K562 (cell line): ENCODE results near the gene NOX5. TPM values are rescaled to one million over a fixed set of nuclear protein-coding genes. Genes with fewer than 3 reads are reported as not detected.

ENCODE experiments used
- ATAC-seq: fragments of 200-7000 bp; cut with Tn5 transposase; 3 replicates; pipeline ENCODE4 v1.9.1; 2020; ENCODE audit warnings: moderate library complexity
- BruUV-seq: library from RNA; stranded (reverse); fragments of 400-500 nt; replicated peaks from 2 replicates; lab custom pipeline; 2021; lab: Mats Ljungman, UMichigan
- CTCF ChIA-PET: fragments of 300-600 bp; formaldehyde crosslinking; extraction: SDS; loops from one replicate; lab custom pipeline; 2021; ENCODE audit warnings: low intra/inter-chr PET ratio; lab: Yijun Ruan, JAX
- POLR2A ChIA-PET: fragments of 300-600, 350-650 bp; sonication (Branson Sonifier 250); formaldehyde crosslinking; extraction: SDS; loops from one replicate; lab custom pipeline; 2021; ENCODE audit warnings: antibody characterized with exemption, inconsistent platforms; lab: Yijun Ruan, JAX
- DNase-seq, 4 experiments: peaks; one replicate each; pipeline versions ENCODE4 v3.0.0 to v3.0.0-alpha.2; 2011 to 2018; ENCODE audit warnings: low spot score in 3 of 4, mixed read lengths in 3 of 4; ENCODE audit errors: extremely low read depth in 1 of 4
- FAIRE-seq: peaks from 2 replicates; lab custom pipeline; 2011; peaks lifted over from hg19 to GRCh38; lab: Jason Lieb, UNC
- H2AFZ ChIP-seq: 2 replicates; pipeline ENCODE4 v1.6.0; 2011; ENCODE audit warnings: low read depth, low read length, control low read depth, inconsistent platforms
- H3K27ac ChIP-seq: fragments of 200-600 bp; 3 replicates; pipeline ENCODE4 v1.8.0; 2011; ENCODE audit warnings: low read depth, mild to moderate bottlenecking, control low read depth, inconsistent platforms, low read length, moderate library complexity, mixed read lengths; ENCODE audit errors: extremely low read depth
- H3K27me3 ChIP-seq, 2 experiments: fragments of 300-600 bp in 1 of 2; 2 replicates in 1 of 2; 3 replicates in 1 of 2; pipeline versions ENCODE4 v1.6.0 to v1.8.0; 2011; ENCODE audit warnings: inconsistent platforms in 2 of 2, low read length in 2 of 2, mild to moderate bottlenecking in 1 of 2, mixed read lengths in 1 of 2, moderate library complexity in 1 of 2; ENCODE audit not compliant: control insufficient read depth in 2 of 2, insufficient read depth in 2 of 2
- H3K36me3 ChIP-seq: fragments of 300-600 bp; 3 replicates; pipeline ENCODE4 v1.8.0; 2011; ENCODE audit warnings: mild to moderate bottlenecking, low read length, inconsistent platforms; ENCODE audit not compliant: control insufficient read depth, insufficient read depth
- H3K4me1 ChIP-seq, 2 experiments: fragments of 200-600 bp in 1 of 2; replicated peaks in 1 of 2; 2 replicates in 1 of 2; 3 replicates in 1 of 2; pipeline versions ENCODE4 v1.5.1 to v1.8.0; 2011; ENCODE audit warnings: inconsistent platforms in 2 of 2, low read length in 2 of 2, mild to moderate bottlenecking in 1 of 2, mixed read lengths in 1 of 2, moderate library complexity in 1 of 2; ENCODE audit not compliant: control insufficient read depth in 2 of 2, insufficient read depth in 2 of 2
- H3K4me2 ChIP-seq: 2 replicates; pipeline ENCODE4 v1.6.1; 2011; ENCODE audit warnings: low read length, control low read depth, inconsistent platforms, mixed read lengths; ENCODE audit not compliant: insufficient read depth
- H3K4me3 ChIP-seq: fragments of 200-600 bp; sonication (generic), shearing (Covaris generic); 2 replicates; pipeline ENCODE4 v1.5.1; 2016; ENCODE audit warnings: control low read depth, inconsistent platforms
- H3K79me2 ChIP-seq: fragments of 200-600 bp; 3 replicates; pipeline ENCODE4 v1.8.0; 2011; ENCODE audit warnings: low read length, inconsistent platforms; ENCODE audit not compliant: control insufficient read depth, insufficient read depth
- H3K9ac ChIP-seq, 2 experiments: 2 replicates each; pipeline versions ENCODE4 v1.6.0 to v1.6.1; 2011; ENCODE audit warnings: low read depth in 2 of 2, low read length in 2 of 2, control low read depth in 1 of 2, inconsistent platforms in 1 of 2, mild to moderate bottlenecking in 1 of 2, mixed read lengths in 1 of 2; ENCODE audit not compliant: insufficient read depth in 1 of 2
- H3K9me1 ChIP-seq: one replicate; pipeline ENCODE4 v1.6.0; 2011; ENCODE audit warnings: inconsistent platforms, mild to moderate bottlenecking, low read length, moderate library complexity; ENCODE audit not compliant: control insufficient read depth, insufficient read depth
- H3K9me3 ChIP-seq: replicated peaks from 2 replicates; pipeline ENCODE4 v1.5.1; 2011; ENCODE audit warnings: low read depth, low read length, inconsistent platforms; ENCODE audit not compliant: control insufficient read depth, insufficient read depth
- H4K20me1 ChIP-seq: replicated peaks from 2 replicates; pipeline ENCODE4 v1.6.1; 2011; ENCODE audit warnings: low read length, inconsistent platforms, mixed read lengths; ENCODE audit not compliant: control insufficient read depth, insufficient read depth
- BMI1 ChIP-seq: fragments of 150-350 bp; IDR thresholded peaks from 2 replicates; pipeline ENCODE4 v1.6.1; 2014; ENCODE audit warnings: low read length
- DMBX1 ChIP-seq: fragments of 250-450 bp; sonication (Bioruptor Pico); IDR thresholded peaks from 2 replicates; pipeline ENCODE4 v1.8.0; 2022; ENCODE audit warnings: inconsistent platforms, mild to moderate bottlenecking, moderate library complexity, borderline replicate concordance
- in situ Hi-C: fragments of 300-500 bp; cut with MboI; formaldehyde crosslinking; loops from 4 replicates; pipeline ENCODE4 v1.15.0; 2018; ENCODE audit warnings: inconsistent platforms, mixed read lengths
- intact Hi-C: fragments of 100-400 bp; cut with micrococcal nuclease; formaldehyde crosslinking; loops from 2 replicates; pipeline ENCODE4 v1.14.2; 2022
- polyA plus RNA-seq, 8 experiments: library from polyadenylated mRNA; depleted of rRNA in 4 of 8; stranded (reverse) in 5 of 8; unstranded in 3 of 8; fragments of >200 nt; fragmentation: Nextera tagmentation in 2 of 8; fragmentation: Illumina TruSeq in 1 of 8; extraction: Ambion mirVana in 2 of 8; extraction: Trizol in 1 of 8; gene quantifications; 2 replicates each; pipeline versions ENCODE4 v1.2.1 to v1.2.3, GENCODE V29; 2011 to 2014; ENCODE audit warnings: inconsistent platforms in 1 of 8, missing spikeins in 1 of 8
- total RNA-seq, 7 experiments: library from RNA; depleted of rRNA in 6 of 7; stranded (reverse); fragments of >200 nt in 6 of 7; fragmentation: Illumina TruSeq in 2 of 7; extraction: Trizol in 2 of 7; gene quantifications; 2 replicates each; pipeline versions ENCODE4 v1.2.1 to v1.2.3, GENCODE V29; 2011 to 2021; ENCODE audit warnings: low replicate concordance in 1 of 7
- TF ChIP-seq, protein P1 (sequence below), 2 experiments: fragments of 200-800 bp in 1 of 2; sonication (Bioruptor generic) in 1 of 2; sonication (generic) in 1 of 2; formaldehyde crosslinking in 1 of 2; IDR thresholded peaks in 1 of 2; conservative IDR thresholded peaks in 1 of 2; 2 replicates each; pipeline versions ENCODE4 v1.5.0 to v1.6.1; 2016 to 2020; ENCODE audit warnings: missing compliant biosample characterization in 1 of 2, missing genetic modification characterization in 1 of 2, missing genetic modification reagents in 1 of 2
- TF ChIP-seq, protein P2 (sequence below): fragments of 450-650 bp; IDR thresholded peaks from 2 replicates; pipeline ENCODE4 v1.6.1; 2018; ENCODE audit not compliant: partially characterized antibody

The NOX5 gene
- total and polyA plus RNA-seq, 9 of the 15 experiments (the other 6 are each of a cell fraction or from before 2014, with no cell fraction given): 0.01 TPM; not detected in 8

GRCh38 chr15:68979816-68980215 is 34.7 kb upstream of the NOX5 start (continued):
- TF ChIP-seq, protein P1, sequence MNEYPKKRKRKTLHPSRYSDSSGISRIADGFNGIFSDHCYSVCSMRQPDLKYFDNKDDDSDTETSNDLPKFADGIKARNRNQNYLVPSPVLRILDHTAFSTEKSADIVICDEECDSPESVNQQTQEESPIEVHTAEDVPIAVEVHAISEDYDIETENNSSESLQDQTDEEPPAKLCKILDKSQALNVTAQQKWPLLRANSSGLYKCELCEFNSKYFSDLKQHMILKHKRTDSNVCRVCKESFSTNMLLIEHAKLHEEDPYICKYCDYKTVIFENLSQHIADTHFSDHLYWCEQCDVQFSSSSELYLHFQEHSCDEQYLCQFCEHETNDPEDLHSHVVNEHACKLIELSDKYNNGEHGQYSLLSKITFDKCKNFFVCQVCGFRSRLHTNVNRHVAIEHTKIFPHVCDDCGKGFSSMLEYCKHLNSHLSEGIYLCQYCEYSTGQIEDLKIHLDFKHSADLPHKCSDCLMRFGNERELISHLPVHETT (CRISPR knock-in tag; conservative IDR thresholded peaks at IDR 0.05 in 1 of 2, IDR thresholded peaks at IDR 0.05 in 1 of 2): no peak
- TF ChIP-seq BMI1: no peak

DNA sequence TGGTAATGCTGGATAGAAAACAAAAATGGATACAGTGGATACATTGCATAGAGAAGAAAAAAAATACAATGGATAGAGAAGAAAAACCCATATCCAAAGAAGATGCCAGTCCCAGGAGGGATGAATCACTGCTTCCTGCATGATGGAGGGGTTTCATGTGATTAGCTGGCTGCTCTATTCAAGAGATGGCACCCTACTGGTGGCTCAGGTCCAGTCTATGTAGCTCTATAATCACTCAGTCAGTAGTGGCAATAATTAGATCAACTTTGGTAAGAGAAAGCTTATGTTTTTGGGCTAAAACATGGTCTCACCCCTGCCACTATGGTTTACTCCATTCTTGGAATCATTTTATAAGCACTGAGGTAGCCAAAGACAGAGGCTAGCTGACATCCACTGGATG is 33.7 kb upstream of the NOX5 start:
- BruUV-seq: no TSS peak
- ChIA-PET CTCF (no interaction called here), POLR2A (interaction anchor here (0.6 kb wide), 1 partner anchor 82 kb away, joined by 6 read pairs; no protein-coding TSS in a partner anchor)
- Histone ChIP-seq H3K4me3 (no peak overlapping the region), H3K27me3 (no peaks in the 10 kb centered on the region), H3K9me3 (0 out of 2 replicates have a peak, but pooled peaks cover 6% of the 10 kb centered on the region), H3K36me3 (no peaks in the 10 kb centered on the region), H3K9me1 (no peaks in the 10 kb centered on the region), H3K4me2 (no peak overlapping the region), H4K20me1 (no peaks in the 10 kb centered on the region), H3K79me2 (no peaks in the 10 kb centered on the region), H3K4me1 (peaks cover 24% of the 10 kb centered on the region in 2 experiments), H3K27ac (no peak overlapping the region), H3K9ac (no peak overlapping the region), H2AFZ (no peak overlapping the region)
- TF ChIP-seq, protein P2, sequence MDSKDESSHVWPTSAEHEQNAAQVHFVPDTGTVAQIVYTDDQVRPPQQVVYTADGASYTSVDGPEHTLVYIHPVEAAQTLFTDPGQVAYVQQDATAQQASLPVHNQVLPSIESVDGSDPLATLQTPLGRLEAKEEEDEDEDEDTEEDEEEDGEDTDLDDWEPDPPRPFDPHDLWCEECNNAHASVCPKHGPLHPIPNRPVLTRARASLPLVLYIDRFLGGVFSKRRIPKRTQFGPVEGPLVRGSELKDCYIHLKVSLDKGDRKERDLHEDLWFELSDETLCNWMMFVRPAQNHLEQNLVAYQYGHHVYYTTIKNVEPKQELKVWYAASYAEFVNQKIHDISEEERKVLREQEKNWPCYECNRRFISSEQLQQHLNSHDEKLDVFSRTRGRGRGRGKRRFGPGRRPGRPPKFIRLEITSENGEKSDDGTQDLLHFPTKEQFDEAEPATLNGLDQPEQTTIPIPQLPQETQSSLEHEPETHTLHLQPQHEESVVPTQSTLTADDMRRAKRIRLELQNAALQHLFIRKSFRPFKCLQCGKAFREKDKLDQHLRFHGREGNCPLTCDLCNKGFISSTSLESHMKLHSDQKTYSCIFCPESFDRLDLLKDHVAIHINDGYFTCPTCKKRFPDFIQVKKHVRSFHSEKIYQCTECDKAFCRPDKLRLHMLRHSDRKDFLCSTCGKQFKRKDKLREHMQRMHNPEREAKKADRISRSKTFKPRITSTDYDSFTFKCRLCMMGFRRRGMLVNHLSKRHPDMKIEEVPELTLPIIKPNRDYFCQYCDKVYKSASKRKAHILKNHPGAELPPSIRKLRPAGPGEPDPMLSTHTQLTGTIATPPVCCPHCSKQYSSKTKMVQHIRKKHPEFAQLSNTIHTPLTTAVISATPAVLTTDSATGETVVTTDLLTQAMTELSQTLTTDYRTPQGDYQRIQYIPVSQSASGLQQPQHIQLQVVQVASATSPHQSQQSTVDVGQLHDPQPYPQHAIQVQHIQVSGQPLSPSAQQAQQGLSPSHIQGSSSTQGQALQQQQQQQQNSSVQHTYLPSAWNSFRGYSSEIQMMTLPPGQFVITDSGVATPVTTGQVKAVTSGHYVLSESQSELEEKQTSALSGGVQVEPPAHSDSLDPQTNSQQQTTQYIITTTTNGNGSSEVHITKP: peak; percentile 52
- TF ChIP-seq DMBX1 (CRISPR knock-in tag): no peak
- FAIRE-seq (no peak), DNase-seq (no peak), ATAC-seq (no peak)
- intact Hi-C loops (no loop called here), in situ Hi-C loops (no loop called here)
